HCT116 (cell line): ENCODE data around the gene INPP4A. TPM values are rescaled to one million over a fixed set of nuclear protein-coding genes. Genes with fewer than 3 reads are reported as not detected.

Experiments
- ATAC-seq: fragments of 200-7000 bp; cut with Tn5 transposase; 2 replicates; pipeline ENCODE4 v1.9.1; 2020; ENCODE audit warnings: mild to moderate bottlenecking, moderate library complexity
- BruUV-seq: library from RNA; stranded (reverse); fragments of 400-500 nt; replicated peaks from 2 replicates; lab custom pipeline; 2021; lab: Mats Ljungman, UMichigan
- CTCF ChIA-PET: fragments of 300-600 bp; sonication (Branson Sonifier 250); formaldehyde crosslinking; loops from one replicate; lab custom pipeline; 2021; ENCODE audit warnings: antibody characterized with exemption; lab: Charles Lee
- POLR2A ChIA-PET: fragments of 300-600, 350-600 bp; sonication (Branson Sonifier 250); formaldehyde crosslinking; loops from one replicate; lab custom pipeline; 2021; ENCODE audit warnings: antibody characterized with exemption; lab: Charles Lee
- RAD21 ChIA-PET, 2 experiments: fragments of 300-600 bp; sonication (Branson Sonifier 250); formaldehyde crosslinking; loops; one replicate each; lab custom pipeline; 2023; ENCODE audit warnings: low total read pairs in 2 of 2; ENCODE audit not compliant: uncharacterized antibody in 2 of 2, unreplicated experiment in 2 of 2, low non-redundant PET in 1 of 2; lab: Charles Lee
- DNase-seq: peaks from one replicate; pipeline ENCODE4 v3.0.0-alpha.2; 2010; ENCODE audit warnings: low read depth, low spot score
- H2AFZ ChIP-seq: fragments of 200-600 bp; shearing (Covaris generic), sonication (generic); 2 replicates; pipeline ENCODE4 v1.6.1; 2017; ENCODE audit warnings: low read depth, mixed run types, mixed read lengths, antibody characterized with exemption, low read length; ENCODE audit not compliant: poor library complexity, severe bottlenecking
- H3K27ac ChIP-seq: 2 replicates; pipeline ENCODE4 v1.5.1; 2012; ENCODE audit warnings: low read depth, low read length
- H3K27me3 ChIP-seq: fragments of 200-600 bp; sonication (generic); 2 replicates; pipeline ENCODE4 v1.6.1; 2016; ENCODE audit warnings: mixed run types, low read length, mixed read lengths; ENCODE audit not compliant: insufficient read depth
- H3K36me3 ChIP-seq, 2 experiments: fragments of 200-500 bp in 1 of 2; fragments of 200-600 bp in 1 of 2; sonication (Bioruptor generic) in 1 of 2; sonication (generic) in 1 of 2; 2 replicates each; pipeline versions ENCODE4 v1.5.1 to v1.6.1; 2014 to 2016; ENCODE audit warnings: low read length in 2 of 2, inconsistent platforms in 1 of 2, mixed read lengths in 1 of 2, mixed run types in 1 of 2; ENCODE audit not compliant: insufficient read depth in 2 of 2, control insufficient read depth in 1 of 2
- H3K4me1 ChIP-seq, 2 experiments: fragments of 200-600 bp in 1 of 2; sonication (generic) in 1 of 2; 2 replicates each; pipeline versions ENCODE4 v1.5.1 to v1.6.1; 2012 to 2017; ENCODE audit warnings: low read length in 2 of 2, inconsistent platforms in 1 of 2, mild to moderate bottlenecking in 1 of 2, mixed read lengths in 1 of 2, mixed run types in 1 of 2, moderate library complexity in 1 of 2; ENCODE audit not compliant: insufficient read depth in 2 of 2, control insufficient read depth in 1 of 2
- H3K4me2 ChIP-seq: fragments of 200-600 bp; sonication (generic); 2 replicates; pipeline ENCODE4 v1.6.1; 2017; ENCODE audit warnings: mixed run types, low read length, mixed read lengths
- H3K4me3 ChIP-seq, 2 experiments: fragments of 200-600 bp in 1 of 2; sonication (generic) in 1 of 2; replicated peaks in 1 of 2; 2 replicates each; pipeline ENCODE4 v1.5.1; 2011 to 2016; ENCODE audit warnings: low read length in 2 of 2, control low read depth in 1 of 2, low read depth in 1 of 2, mild to moderate bottlenecking in 1 of 2, mixed read lengths in 1 of 2, mixed run types in 1 of 2
- H3K79me2 ChIP-seq: fragments of 200-600 bp; sonication (generic); 2 replicates; pipeline ENCODE4 v1.6.1; 2017; ENCODE audit warnings: mild to moderate bottlenecking, mixed run types, low read length, moderate library complexity, mixed read lengths; ENCODE audit not compliant: insufficient read depth
- H3K9ac ChIP-seq: fragments of 200-600 bp; sonication (generic); 2 replicates; pipeline ENCODE4 v1.6.1; 2016; ENCODE audit warnings: low read length, mixed read lengths
- H3K9me2 ChIP-seq: fragments of 200-600 bp; sonication (generic), shearing (Covaris generic); 2 replicates; pipeline ENCODE4 v1.6.1; 2017; ENCODE audit warnings: mixed run types, mild to moderate bottlenecking, moderate library complexity; ENCODE audit not compliant: insufficient read depth
- H3K9me3 ChIP-seq, 2 experiments: fragments of 200-500 bp in 1 of 2; fragments of 200-600 bp in 1 of 2; sonication (Bioruptor generic) in 1 of 2; sonication (generic) in 1 of 2; 2 replicates each; pipeline ENCODE4 v1.6.1; 2014 to 2017; ENCODE audit warnings: low read length in 2 of 2, mixed read lengths in 2 of 2, inconsistent platforms in 1 of 2, low read depth in 1 of 2, mild to moderate bottlenecking in 1 of 2, mixed run types in 1 of 2, moderate library complexity in 1 of 2; ENCODE audit not compliant: control insufficient read depth in 1 of 2, insufficient read depth in 1 of 2
- H4K20me1 ChIP-seq: fragments of 200-600 bp; sonication (generic), shearing (Covaris generic); 2 replicates; pipeline ENCODE4 v1.6.1; 2017; ENCODE audit warnings: mixed run types, mild to moderate bottlenecking, moderate library complexity; ENCODE audit not compliant: insufficient read depth
- CEBPB ChIP-seq: IDR thresholded peaks from 2 replicates; pipeline ENCODE4 v1.6.1; 2012; ENCODE audit warnings: low read depth
- EGR1 ChIP-seq: IDR thresholded peaks from 2 replicates; pipeline ENCODE4 v1.6.1; 2012; ENCODE audit warnings: low read depth
- FOSL1 ChIP-seq: IDR thresholded peaks from 2 replicates; pipeline ENCODE4 v1.6.1; 2012; ENCODE audit warnings: low read depth
- POLR2A ChIP-seq: IDR thresholded peaks from 2 replicates; pipeline ENCODE4 v1.7.0; 2011; ENCODE audit warnings: borderline replicate concordance; ENCODE audit not compliant: insufficient read depth, insufficient read length; ENCODE audit errors: extremely low read depth
- POLR2AphosphoS5 ChIP-seq: IDR thresholded peaks from 2 replicates; pipeline ENCODE4 v1.6.1; 2011; ENCODE audit warnings: mild to moderate bottlenecking, low read depth, low read length, moderate library complexity
- SRF ChIP-seq: IDR thresholded peaks from 2 replicates; pipeline ENCODE4 v1.6.1; 2012; ENCODE audit warnings: low read depth
- ZFX ChIP-seq: fragments of 450-650 bp; IDR thresholded peaks from 2 replicates; pipeline ENCODE4 v1.6.1; 2017
- ZNF274 ChIP-seq: fragments of 200-500 bp; sonication (Bioruptor generic); IDR thresholded peaks from 2 replicates; pipeline ENCODE4 v1.6.1; 2014; ENCODE audit warnings: mild to moderate bottlenecking, low read depth, low read length, inconsistent platforms
- intact Hi-C: fragments of 100-400 bp; cut with micrococcal nuclease; formaldehyde crosslinking; loops from 2 replicates; pipeline ENCODE4 v1.10.0; 2022
- total RNA-seq: library from RNA; stranded (reverse); gene quantifications from one replicate; pipeline ENCODE4 v1.2.1, GENCODE V29; 2021; ENCODE audit not compliant: unreplicated experiment
- TF ChIP-seq, protein P1 (sequence below): IDR thresholded peaks from 2 replicates; pipeline ENCODE4 v1.6.1; 2012; ENCODE audit warnings: low read depth
- TF ChIP-seq, protein P2 (sequence below): IDR thresholded peaks from 2 replicates; pipeline ENCODE4 v1.6.1; 2011; ENCODE audit warnings: mild to moderate bottlenecking, low read length, moderate library complexity; ENCODE audit not compliant: insufficient replicate concordance; ENCODE audit errors: extremely low read depth

The INPP4A gene
- total RNA-seq, 1 experiment from 2014 or later, result 18.5 TPM

DNA sequence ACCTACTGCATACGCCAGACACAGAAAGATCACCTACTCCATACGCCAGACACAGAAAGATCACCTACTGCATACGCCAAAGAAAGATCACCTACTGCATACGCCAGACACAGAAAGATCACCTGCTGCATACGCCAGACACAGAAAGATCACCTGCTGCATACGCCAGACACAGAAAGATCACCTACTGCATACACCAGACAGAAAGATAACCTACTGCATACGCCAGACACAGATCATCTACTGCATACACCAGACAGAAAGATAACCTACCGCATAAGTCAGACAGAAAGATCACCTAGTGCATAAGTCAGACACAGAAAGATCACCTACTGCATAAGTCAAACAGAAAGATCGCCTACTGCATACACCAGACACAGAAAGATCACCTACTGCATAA is 137.9 kb downstream of the INPP4A start:
- DNase-seq (no peak), ATAC-seq (no peak)
- H3K27me3 ChIP-seq, result no peaks in the 10 kb centered on the region
- no peaks in the 10 kb centered on the region for H3K79me2 ChIP-seq
- no peak overlapping the region for H3K4me2 ChIP-seq
- H3K4me1 ChIP-seq, result no peaks in the 10 kb centered on the region
- TF ChIP-seq, protein P1, sequence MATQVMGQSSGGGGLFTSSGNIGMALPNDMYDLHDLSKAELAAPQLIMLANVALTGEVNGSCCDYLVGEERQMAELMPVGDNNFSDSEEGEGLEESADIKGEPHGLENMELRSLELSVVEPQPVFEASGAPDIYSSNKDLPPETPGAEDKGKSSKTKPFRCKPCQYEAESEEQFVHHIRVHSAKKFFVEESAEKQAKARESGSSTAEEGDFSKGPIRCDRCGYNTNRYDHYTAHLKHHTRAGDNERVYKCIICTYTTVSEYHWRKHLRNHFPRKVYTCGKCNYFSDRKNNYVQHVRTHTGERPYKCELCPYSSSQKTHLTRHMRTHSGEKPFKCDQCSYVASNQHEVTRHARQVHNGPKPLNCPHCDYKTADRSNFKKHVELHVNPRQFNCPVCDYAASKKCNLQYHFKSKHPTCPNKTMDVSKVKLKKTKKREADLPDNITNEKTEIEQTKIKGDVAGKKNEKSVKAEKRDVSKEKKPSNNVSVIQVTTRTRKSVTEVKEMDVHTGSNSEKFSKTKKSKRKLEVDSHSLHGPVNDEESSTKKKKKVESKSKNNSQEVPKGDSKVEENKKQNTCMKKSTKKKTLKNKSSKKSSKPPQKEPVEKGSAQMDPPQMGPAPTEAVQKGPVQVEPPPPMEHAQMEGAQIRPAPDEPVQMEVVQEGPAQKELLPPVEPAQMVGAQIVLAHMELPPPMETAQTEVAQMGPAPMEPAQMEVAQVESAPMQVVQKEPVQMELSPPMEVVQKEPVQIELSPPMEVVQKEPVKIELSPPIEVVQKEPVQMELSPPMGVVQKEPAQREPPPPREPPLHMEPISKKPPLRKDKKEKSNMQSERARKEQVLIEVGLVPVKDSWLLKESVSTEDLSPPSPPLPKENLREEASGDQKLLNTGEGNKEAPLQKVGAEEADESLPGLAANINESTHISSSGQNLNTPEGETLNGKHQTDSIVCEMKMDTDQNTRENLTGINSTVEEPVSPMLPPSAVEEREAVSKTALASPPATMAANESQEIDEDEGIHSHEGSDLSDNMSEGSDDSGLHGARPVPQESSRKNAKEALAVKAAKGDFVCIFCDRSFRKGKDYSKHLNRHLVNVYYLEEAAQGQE, result no peak
- TF ChIP-seq EGR1 (no peak), ZNF274 (no peak), FOSL1 (no peak), ZFX (no peak), POLR2A (no peak), CEBPB (no peak), SRF (no peak), POLR2AphosphoS5 (no peak)
- TF ChIP-seq, protein P2, sequence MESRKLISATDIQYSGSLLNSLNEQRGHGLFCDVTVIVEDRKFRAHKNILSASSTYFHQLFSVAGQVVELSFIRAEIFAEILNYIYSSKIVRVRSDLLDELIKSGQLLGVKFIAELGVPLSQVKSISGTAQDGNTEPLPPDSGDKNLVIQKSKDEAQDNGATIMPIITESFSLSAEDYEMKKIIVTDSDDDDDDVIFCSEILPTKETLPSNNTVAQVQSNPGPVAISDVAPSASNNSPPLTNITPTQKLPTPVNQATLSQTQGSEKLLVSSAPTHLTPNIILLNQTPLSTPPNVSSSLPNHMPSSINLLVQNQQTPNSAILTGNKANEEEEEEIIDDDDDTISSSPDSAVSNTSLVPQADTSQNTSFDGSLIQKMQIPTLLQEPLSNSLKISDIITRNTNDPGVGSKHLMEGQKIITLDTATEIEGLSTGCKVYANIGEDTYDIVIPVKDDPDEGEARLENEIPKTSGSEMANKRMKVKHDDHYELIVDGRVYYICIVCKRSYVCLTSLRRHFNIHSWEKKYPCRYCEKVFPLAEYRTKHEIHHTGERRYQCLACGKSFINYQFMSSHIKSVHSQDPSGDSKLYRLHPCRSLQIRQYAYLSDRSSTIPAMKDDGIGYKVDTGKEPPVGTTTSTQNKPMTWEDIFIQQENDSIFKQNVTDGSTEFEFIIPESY, result no peak
- H3K9ac ChIP-seq, result no peak overlapping the region
- H3K4me3 ChIP-seq, result no peak overlapping the region
- intact Hi-C loops, result no loop called here
- CTCF ChIA-PET, result no interaction called here
- H3K27ac ChIP-seq, result no peak overlapping the region
- POLR2A ChIA-PET, result no interaction called here
- no peaks in the 10 kb centered on the region for H3K9me3 ChIP-seq
- no peaks in the 10 kb centered on the region for H3K9me2 ChIP-seq
- BruUV-seq, result no TSS peak
- RAD21 ChIA-PET, result no interaction called here
- H4K20me1 ChIP-seq, result no peaks in the 10 kb centered on the region
- no peaks in the 10 kb centered on the region for H3K36me3 ChIP-seq
- no peak overlapping the region for H2AFZ ChIP-seq
